Measurements from ENCODE around the gene ADCY9.
"Not testable (repeated sequence)": the region's sequence is repeated elsewhere in the genome, so short reads cannot be mapped to it uniquely, and the experiment has no call there.

GRCh38 chr16:3927147-3927546, 189.1 kb downstream of the ADCY9 start:
- not testable (repeated sequence) for TF ChIP-seq CTCF (IDR thresholded peaks at IDR 0.05; ENCODE audit: low read depth, low read length); POLR2A (IDR thresholded peaks at IDR 0.05; ENCODE audit: extremely low read depth, insufficient read length)
